ENCODE data around the gene SURF4. TPM values are rescaled to one million over a fixed set of nuclear protein-coding genes. Genes with fewer than 3 reads are reported as not detected.

SURF4 gene
- total RNA-seq, 1 donor from 2014 or later = 169 TPM

- no peaks in the 10 kb centered on the region for H3K4me1 Mint-ChIP-seq (ENCODE audit: unreplicated experiment)
- no peaks in the 10 kb centered on the region for H3K9me3 Mint-ChIP-seq (ENCODE audit: unreplicated experiment)
- TF ChIP-seq, protein P1, sequence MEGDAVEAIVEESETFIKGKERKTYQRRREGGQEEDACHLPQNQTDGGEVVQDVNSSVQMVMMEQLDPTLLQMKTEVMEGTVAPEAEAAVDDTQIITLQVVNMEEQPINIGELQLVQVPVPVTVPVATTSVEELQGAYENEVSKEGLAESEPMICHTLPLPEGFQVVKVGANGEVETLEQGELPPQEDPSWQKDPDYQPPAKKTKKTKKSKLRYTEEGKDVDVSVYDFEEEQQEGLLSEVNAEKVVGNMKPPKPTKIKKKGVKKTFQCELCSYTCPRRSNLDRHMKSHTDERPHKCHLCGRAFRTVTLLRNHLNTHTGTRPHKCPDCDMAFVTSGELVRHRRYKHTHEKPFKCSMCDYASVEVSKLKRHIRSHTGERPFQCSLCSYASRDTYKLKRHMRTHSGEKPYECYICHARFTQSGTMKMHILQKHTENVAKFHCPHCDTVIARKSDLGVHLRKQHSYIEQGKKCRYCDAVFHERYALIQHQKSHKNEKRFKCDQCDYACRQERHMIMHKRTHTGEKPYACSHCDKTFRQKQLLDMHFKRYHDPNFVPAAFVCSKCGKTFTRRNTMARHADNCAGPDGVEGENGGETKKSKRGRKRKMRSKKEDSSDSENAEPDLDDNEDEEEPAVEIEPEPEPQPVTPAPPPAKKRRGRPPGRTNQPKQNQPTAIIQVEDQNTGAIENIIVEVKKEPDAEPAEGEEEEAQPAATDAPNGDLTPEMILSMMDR (IDR thresholded peaks at IDR 0.05; ENCODE audit: unreplicated experiment) = no peak
- no peak overlapping the region for H3K27ac Mint-ChIP-seq (ENCODE audit: unreplicated experiment)
- no peak overlapping the region for H3K4me3 Mint-ChIP-seq (ENCODE audit: unreplicated experiment)
- H3K27me3 Mint-ChIP-seq (ENCODE audit: unreplicated experiment) = peaks cover 2% of the 10 kb centered on the region
- H3K36me3 Mint-ChIP-seq (ENCODE audit: low read depth, unreplicated experiment) = no peaks in the 10 kb centered on the region
- no peak for DNase-seq (ENCODE audit: low spot score)
Measured at GRCh38 chr9:133385452-133385851, 9.6 kb upstream of the SURF4 start.

DNA sequence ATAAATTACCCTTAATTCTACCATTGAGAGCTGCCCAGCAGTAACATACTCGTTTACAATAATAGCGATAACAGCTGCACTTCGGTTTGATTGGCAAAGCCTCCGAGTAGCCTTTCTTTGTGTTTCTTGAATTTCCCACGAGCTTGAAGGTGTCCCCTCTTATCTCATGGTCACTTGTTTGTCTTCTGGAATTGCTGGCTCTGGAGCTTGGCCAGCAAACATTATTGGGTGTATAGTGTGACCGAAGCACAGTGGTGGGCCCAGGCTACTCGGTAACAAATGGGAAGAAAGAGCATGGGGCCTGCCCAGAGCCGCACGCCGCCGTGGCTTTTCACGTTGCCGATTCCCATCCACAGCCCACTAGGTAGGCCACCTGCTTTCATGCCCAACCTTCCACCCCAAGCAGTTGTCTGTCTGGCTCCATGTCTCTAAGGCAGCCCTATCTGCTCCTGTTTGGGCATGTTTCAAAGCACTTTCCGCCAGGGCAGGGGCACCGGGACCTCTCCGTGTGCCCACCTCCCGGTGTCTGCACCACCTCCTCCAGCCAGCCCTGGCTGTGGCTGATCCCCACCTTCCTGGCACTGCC is 9.0 kb upstream of the SURF4 start:
- no peak overlapping the region for H3K27ac Mint-ChIP-seq (ENCODE audit: unreplicated experiment)
- no peak overlapping the region for H3K4me3 Mint-ChIP-seq (ENCODE audit: unreplicated experiment)
- H3K27me3 Mint-ChIP-seq (ENCODE audit: unreplicated experiment) = peaks cover 2% of the 10 kb centered on the region
- no peaks in the 10 kb centered on the region for H3K4me1 Mint-ChIP-seq (ENCODE audit: unreplicated experiment)
- TF ChIP-seq, protein P1 (IDR thresholded peaks at IDR 0.05; ENCODE audit: unreplicated experiment) = no peak
- no peak for DNase-seq (ENCODE audit: low spot score)
- H3K36me3 Mint-ChIP-seq (ENCODE audit: low read depth, unreplicated experiment) = no peaks in the 10 kb centered on the region
- H3K9me3 Mint-ChIP-seq (ENCODE audit: unreplicated experiment) = no peaks in the 10 kb centered on the region

DNA sequence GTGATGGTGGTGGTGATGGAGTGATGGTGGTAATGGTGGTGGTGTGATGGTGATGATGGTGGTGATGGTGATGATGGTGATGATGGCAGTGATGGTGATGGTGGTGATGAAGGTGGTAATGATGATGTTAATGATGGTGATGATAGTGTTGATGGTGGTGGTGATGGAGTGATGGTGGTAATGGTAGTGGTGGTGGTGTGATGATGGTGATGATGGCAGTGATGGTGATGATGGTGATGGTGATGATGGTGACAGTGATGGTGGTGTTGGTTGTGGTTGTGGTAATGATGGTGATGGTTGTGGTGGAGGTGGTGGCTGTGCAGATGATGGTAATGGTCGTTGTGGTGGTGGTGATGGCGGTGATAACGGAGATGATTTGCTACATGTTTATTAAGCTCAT is 7.6 kb upstream of the SURF4 start:
- Mint-ChIP-seq H3K27ac (ENCODE audit: unreplicated experiment) (no peak overlapping the region), H3K9me3 (ENCODE audit: unreplicated experiment) (no peaks in the 10 kb centered on the region), H3K4me3 (ENCODE audit: unreplicated experiment) (no peak overlapping the region), H3K36me3 (ENCODE audit: low read depth, unreplicated experiment) (no peaks in the 10 kb centered on the region), H3K27me3 (ENCODE audit: unreplicated experiment) (peaks cover 2% of the 10 kb centered on the region), H3K4me1 (ENCODE audit: unreplicated experiment) (peaks cover 5% of the 10 kb centered on the region)
- TF ChIP-seq, protein P1 (IDR thresholded peaks at IDR 0.05; ENCODE audit: unreplicated experiment) = no peak
- DNase-seq (ENCODE audit: low spot score) = no peak

- no peaks in the 10 kb centered on the region for H3K9me3 Mint-ChIP-seq (ENCODE audit: unreplicated experiment)
- peaks cover 5% of the 10 kb centered on the region for H3K4me1 Mint-ChIP-seq (ENCODE audit: unreplicated experiment)
- no peaks in the 10 kb centered on the region for H3K36me3 Mint-ChIP-seq (ENCODE audit: low read depth, unreplicated experiment)
Measured at GRCh38 chr9:133382507-133383141, 6.8 kb upstream of the SURF4 start.

GRCh38 chr9:133380734-133381133 is 4.9 kb upstream of the SURF4 start:
- Mint-ChIP-seq H3K36me3 (ENCODE audit: low read depth, unreplicated experiment) (no peaks in the 10 kb centered on the region), H3K9me3 (ENCODE audit: unreplicated experiment) (no peaks in the 10 kb centered on the region), H3K27ac (ENCODE audit: unreplicated experiment) (no peak overlapping the region), H3K27me3 (ENCODE audit: unreplicated experiment) (no peaks in the 10 kb centered on the region), H3K4me1 (ENCODE audit: unreplicated experiment) (peaks cover 5% of the 10 kb centered on the region), H3K4me3 (ENCODE audit: unreplicated experiment) (no peak overlapping the region)
- TF ChIP-seq, protein P1 (IDR thresholded peaks at IDR 0.05; ENCODE audit: unreplicated experiment) = no peak
- no peak for DNase-seq (ENCODE audit: low spot score)

More at GRCh38 chr9:133382507-133383141, 6.8 kb upstream of the SURF4 start:
- no peak overlapping the region for H3K4me3 Mint-ChIP-seq (ENCODE audit: unreplicated experiment)
- no peak overlapping the region for H3K27ac Mint-ChIP-seq (ENCODE audit: unreplicated experiment)
- DNase-seq (ENCODE audit: low spot score) = no peak
- TF ChIP-seq, protein P1 (IDR thresholded peaks at IDR 0.05; ENCODE audit: unreplicated experiment) = no peak
- H3K27me3 Mint-ChIP-seq (ENCODE audit: unreplicated experiment) = peaks cover 2% of the 10 kb centered on the region

Data from endothelial cell (in vitro differentiated cells).